ENCODE measurements around the gene SPATS2L. TPM values are rescaled to one million over a fixed set of nuclear protein-coding genes. Genes with fewer than 3 reads are reported as not detected.

SPATS2L gene
- total RNA-seq, 1 donor from 2014 or later = 192 TPM

DNA sequence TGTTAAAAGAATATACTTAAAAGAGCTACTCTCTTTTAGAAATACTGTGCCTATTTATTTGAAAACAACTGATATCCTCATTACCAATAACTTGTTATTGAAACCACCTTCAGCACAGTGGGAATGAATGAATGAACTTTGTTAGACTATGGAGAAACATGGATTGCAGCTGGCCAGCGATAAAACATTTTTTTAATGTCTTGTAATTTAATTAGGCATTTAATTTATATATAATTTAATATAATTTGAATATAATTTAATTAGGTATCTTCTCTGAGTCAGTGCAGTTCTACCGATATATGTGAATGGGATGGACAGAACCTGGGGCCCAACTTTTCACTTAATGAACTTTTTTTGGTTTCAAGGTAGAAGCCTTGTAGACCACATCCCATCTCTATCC is 109.0 kb downstream of the SPATS2L start:
- no peak for TF ChIP-seq EZH2 (IDR thresholded peaks at IDR 0.05; ENCODE audit: insufficient read depth, low read length)
- TF ChIP-seq, protein P1, sequence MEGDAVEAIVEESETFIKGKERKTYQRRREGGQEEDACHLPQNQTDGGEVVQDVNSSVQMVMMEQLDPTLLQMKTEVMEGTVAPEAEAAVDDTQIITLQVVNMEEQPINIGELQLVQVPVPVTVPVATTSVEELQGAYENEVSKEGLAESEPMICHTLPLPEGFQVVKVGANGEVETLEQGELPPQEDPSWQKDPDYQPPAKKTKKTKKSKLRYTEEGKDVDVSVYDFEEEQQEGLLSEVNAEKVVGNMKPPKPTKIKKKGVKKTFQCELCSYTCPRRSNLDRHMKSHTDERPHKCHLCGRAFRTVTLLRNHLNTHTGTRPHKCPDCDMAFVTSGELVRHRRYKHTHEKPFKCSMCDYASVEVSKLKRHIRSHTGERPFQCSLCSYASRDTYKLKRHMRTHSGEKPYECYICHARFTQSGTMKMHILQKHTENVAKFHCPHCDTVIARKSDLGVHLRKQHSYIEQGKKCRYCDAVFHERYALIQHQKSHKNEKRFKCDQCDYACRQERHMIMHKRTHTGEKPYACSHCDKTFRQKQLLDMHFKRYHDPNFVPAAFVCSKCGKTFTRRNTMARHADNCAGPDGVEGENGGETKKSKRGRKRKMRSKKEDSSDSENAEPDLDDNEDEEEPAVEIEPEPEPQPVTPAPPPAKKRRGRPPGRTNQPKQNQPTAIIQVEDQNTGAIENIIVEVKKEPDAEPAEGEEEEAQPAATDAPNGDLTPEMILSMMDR (IDR thresholded peaks at IDR 0.05; ENCODE audit: insufficient read depth, low read depth, low read length) = no peak
- Histone ChIP-seq H3K27ac (ENCODE audit: low read depth, low read length) (no peak overlapping the region), H3K79me2 (ENCODE audit: insufficient read depth, low read length) (peaks cover 7% of the 10 kb centered on the region), H3K4me1 (ENCODE audit: insufficient read depth, low read length) (no peaks in the 10 kb centered on the region), H3K9me3 (ENCODE audit: insufficient read depth, low read depth, low read length) (no peaks in the 10 kb centered on the region), H3K27me3 (ENCODE audit: insufficient read depth, low read length) (no peaks in the 10 kb centered on the region), H4K20me1 (ENCODE audit: insufficient read depth, low read length) (no peaks in the 10 kb centered on the region), H3K36me3 (ENCODE audit: insufficient read depth, low read length) (peaks cover 13% of the 10 kb centered on the region), H2AFZ (ENCODE audit: low read depth, low read length) (no peak overlapping the region), H3K9ac (ENCODE audit: low read length) (no peak overlapping the region), H3K4me3 (ENCODE audit: insufficient read depth, low read depth, low read length) (no peak overlapping the region), H3K4me2 (ENCODE audit: low read length) (no peak overlapping the region)
- DNase-seq (ENCODE audit: low read depth) (no peak), FAIRE-seq (no peak)
- H3K4me3 Mint-ChIP-seq (ENCODE audit: unreplicated experiment) = no peak overlapping the region
- peaks cover 40% of the 10 kb centered on the region for H3K4me1 Mint-ChIP-seq (ENCODE audit: low read depth, unreplicated experiment)
- no peaks in the 10 kb centered on the region for H3K27me3 Mint-ChIP-seq (ENCODE audit: low read depth, unreplicated experiment)
- H3K27ac Mint-ChIP-seq (ENCODE audit: unreplicated experiment) = no peak overlapping the region
- H3K9me3 Mint-ChIP-seq (ENCODE audit: unreplicated experiment) = no peaks in the 10 kb centered on the region
- H3K36me3 Mint-ChIP-seq (ENCODE audit: low read depth, unreplicated experiment) = peaks cover 10% of the 10 kb centered on the region

DNA sequence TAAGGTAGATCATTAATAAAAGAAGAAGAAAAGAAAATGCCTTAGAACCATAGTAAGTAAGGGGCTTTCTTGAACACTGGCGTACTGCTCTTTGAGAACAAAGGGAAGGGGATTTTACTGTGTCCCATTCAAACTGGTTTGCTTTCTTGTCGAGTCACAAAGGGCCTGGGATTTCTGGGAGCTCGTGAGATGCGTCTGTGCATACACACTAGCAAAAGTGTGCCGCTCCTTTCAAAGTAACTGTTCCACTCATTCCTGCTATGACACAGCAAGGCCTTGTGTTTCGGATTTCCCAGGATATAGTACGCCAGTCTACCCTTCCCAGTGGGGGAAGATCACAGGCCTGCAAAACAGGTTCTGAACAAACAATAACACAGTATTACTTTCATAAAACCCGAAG is 110.4 kb downstream of the SPATS2L start:
- no peak overlapping the region for H3K27ac ChIP-seq (ENCODE audit: low read depth, low read length)
- H4K20me1 ChIP-seq (ENCODE audit: insufficient read depth, low read length) = no peaks in the 10 kb centered on the region
- Mint-ChIP-seq H3K4me1 (ENCODE audit: low read depth, unreplicated experiment) (peaks cover 27% of the 10 kb centered on the region), H3K27ac (ENCODE audit: unreplicated experiment) (peak overlapping the region; percentile 93), H3K27me3 (ENCODE audit: low read depth, unreplicated experiment) (no peaks in the 10 kb centered on the region), H3K9me3 (ENCODE audit: unreplicated experiment) (no peaks in the 10 kb centered on the region), H3K4me3 (ENCODE audit: unreplicated experiment) (no peak overlapping the region), H3K36me3 (ENCODE audit: low read depth, unreplicated experiment) (peaks cover 14% of the 10 kb centered on the region)
- no peak overlapping the region for H2AFZ ChIP-seq (ENCODE audit: low read depth, low read length)
- FAIRE-seq (no peak), DNase-seq (ENCODE audit: low read depth) (no peak)
- H3K4me2 ChIP-seq (ENCODE audit: low read length) = no peak overlapping the region
- H3K4me1 ChIP-seq (ENCODE audit: insufficient read depth, low read length) = no peaks in the 10 kb centered on the region
- no peaks in the 10 kb centered on the region for H3K9me3 ChIP-seq (ENCODE audit: insufficient read depth, low read depth, low read length)
- TF ChIP-seq, protein P1 (IDR thresholded peaks at IDR 0.05; ENCODE audit: insufficient read depth, low read depth, low read length) = no peak
- no peak for TF ChIP-seq EZH2 (IDR thresholded peaks at IDR 0.05; ENCODE audit: insufficient read depth, low read length)
- peaks cover under 1% of the 10 kb centered on the region for H3K79me2 ChIP-seq (ENCODE audit: insufficient read depth, low read length)
- H3K36me3 ChIP-seq (ENCODE audit: insufficient read depth, low read length) = peaks cover 19% of the 10 kb centered on the region
- H3K9ac ChIP-seq (ENCODE audit: low read length) = no peak overlapping the region
- H3K27me3 ChIP-seq (ENCODE audit: insufficient read depth, low read length) = no peaks in the 10 kb centered on the region
- no peak overlapping the region for H3K4me3 ChIP-seq (ENCODE audit: insufficient read depth, low read depth, low read length)

DNA sequence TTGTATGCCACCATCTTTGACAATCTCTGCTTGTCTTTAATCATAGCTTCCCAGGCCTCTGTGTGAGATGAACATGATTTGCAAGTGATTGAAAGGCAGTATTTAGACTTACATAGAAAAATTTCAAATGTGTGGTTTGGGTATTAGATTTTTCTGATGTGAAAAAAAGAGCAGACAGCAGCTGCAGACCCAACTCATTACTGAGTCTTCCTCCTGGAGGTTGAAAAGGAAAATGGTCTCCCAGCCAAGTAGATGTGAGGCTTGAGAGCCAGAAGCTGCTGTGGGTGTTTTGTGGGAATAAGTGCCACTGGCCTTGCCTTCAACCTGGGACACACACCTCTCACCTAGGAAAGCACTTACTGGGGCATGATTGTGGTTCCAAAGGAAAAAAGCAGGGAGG is 110.9 kb downstream of the SPATS2L start:
- Mint-ChIP-seq H3K4me3 (ENCODE audit: unreplicated experiment) (no peak overlapping the region), H3K9me3 (ENCODE audit: unreplicated experiment) (no peaks in the 10 kb centered on the region), H3K4me1 (ENCODE audit: low read depth, unreplicated experiment) (peaks cover 22% of the 10 kb centered on the region), H3K36me3 (ENCODE audit: low read depth, unreplicated experiment) (peaks cover 14% of the 10 kb centered on the region), H3K27ac (ENCODE audit: unreplicated experiment) (peak overlapping the region; percentile 93), H3K27me3 (ENCODE audit: low read depth, unreplicated experiment) (no peaks in the 10 kb centered on the region)
- FAIRE-seq (no peak), DNase-seq (ENCODE audit: low read depth) (no peak)
- no peak for TF ChIP-seq EZH2 (IDR thresholded peaks at IDR 0.05; ENCODE audit: insufficient read depth, low read length)
- TF ChIP-seq, protein P1 (IDR thresholded peaks at IDR 0.05; ENCODE audit: insufficient read depth, low read depth, low read length) = no peak
- H3K4me1 ChIP-seq (ENCODE audit: insufficient read depth, low read length) = no peaks in the 10 kb centered on the region
- no peak overlapping the region for H3K27ac ChIP-seq (ENCODE audit: low read depth, low read length)
- no peaks in the 10 kb centered on the region for H3K27me3 ChIP-seq (ENCODE audit: insufficient read depth, low read length)
- no peaks in the 10 kb centered on the region for H3K79me2 ChIP-seq (ENCODE audit: insufficient read depth, low read length)
- peaks cover 20% of the 10 kb centered on the region for H3K36me3 ChIP-seq (ENCODE audit: insufficient read depth, low read length)
- no peak overlapping the region for H3K4me3 ChIP-seq (ENCODE audit: insufficient read depth, low read depth, low read length)
- H4K20me1 ChIP-seq (ENCODE audit: insufficient read depth, low read length) = no peaks in the 10 kb centered on the region
- H3K4me2 ChIP-seq (ENCODE audit: low read length) = no peak overlapping the region
- no peak overlapping the region for H3K9ac ChIP-seq (ENCODE audit: low read length)
- no peaks in the 10 kb centered on the region for H3K9me3 ChIP-seq (ENCODE audit: insufficient read depth, low read depth, low read length)
- H2AFZ ChIP-seq (ENCODE audit: low read depth, low read length) = no peak overlapping the region
